GM21390 (cell line): ENCODE data around the gene KIF21B.
"Not testable (repeated sequence)": the region's sequence is repeated elsewhere in the genome, so short reads cannot be mapped to it uniquely, and the experiment has no call there.

ENCODE experiments used
- ATAC-seq: cut with Tn5 transposase; IDR thresholded peaks from one replicate; pipeline ENCODE4 v1.9.1; 2021; ENCODE audit not compliant: unreplicated experiment

Gene KIF21B

DNA sequence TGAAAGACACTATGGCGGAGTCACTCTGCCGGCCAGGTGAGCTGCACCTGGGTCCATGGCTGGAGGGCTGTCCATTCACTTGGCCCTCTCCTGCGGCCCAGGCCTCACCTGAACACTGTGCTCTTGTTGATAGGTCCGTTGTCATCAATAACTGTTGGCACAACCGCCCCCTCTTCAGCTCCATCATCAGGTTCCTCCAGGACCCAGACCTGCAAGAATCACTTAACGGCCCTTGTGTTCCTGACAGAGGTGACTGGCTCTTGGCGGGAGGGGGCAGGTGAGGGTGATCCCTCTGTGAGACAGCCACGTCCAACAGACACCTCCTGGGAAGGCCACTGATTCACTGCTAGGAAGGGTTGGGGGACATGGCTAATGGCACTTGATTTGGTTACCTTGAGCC lies 73.9 kb downstream of the KIF21B start:
- ATAC-seq: no peak

DNA sequence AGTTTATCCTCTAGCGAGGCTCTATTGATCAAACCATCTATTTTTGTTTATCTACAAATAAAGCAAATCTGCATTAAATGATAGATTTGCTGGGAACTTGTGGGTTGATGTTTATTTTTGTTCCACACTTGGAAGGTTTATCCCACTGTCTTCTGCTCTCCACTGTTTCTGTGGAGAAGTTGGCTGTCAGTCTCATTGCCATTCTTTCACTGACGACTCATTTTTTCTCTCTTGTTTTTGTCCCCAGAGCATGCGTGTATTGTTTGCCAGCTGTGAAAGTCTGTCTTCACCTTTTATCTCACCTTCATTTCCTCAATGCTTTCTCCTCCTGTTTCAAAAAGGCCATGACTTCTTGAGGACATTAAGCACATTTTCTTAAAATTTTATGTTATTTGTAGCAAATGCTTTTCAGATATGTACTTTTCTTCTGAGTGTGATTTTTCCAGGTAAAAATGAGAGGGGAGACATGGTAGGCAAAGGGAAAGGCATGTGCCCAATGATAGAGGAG lies 76.4 kb downstream of the KIF21B start:
- ATAC-seq: no peak

DNA sequence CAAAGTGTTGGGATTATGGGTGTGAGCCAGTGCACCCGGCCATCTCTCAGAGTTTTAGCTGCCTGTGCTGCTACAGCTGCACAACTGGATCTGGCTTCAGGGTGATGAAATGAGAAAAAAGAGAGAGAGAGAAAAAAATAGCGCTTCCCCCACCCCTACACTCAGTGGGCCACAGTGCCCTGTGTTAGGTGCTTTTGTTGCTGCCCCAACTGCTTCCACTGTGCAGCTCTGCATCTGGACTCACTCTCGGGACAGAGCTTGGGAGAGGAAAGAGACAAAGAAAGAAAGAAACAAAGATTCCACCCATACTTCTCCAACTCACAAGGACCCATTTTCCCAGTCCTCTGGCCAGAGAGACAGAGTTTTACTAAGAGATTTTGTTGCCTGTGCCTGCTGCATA lies 78.4 kb downstream of the KIF21B start:
- ATAC-seq: no peak

DNA sequence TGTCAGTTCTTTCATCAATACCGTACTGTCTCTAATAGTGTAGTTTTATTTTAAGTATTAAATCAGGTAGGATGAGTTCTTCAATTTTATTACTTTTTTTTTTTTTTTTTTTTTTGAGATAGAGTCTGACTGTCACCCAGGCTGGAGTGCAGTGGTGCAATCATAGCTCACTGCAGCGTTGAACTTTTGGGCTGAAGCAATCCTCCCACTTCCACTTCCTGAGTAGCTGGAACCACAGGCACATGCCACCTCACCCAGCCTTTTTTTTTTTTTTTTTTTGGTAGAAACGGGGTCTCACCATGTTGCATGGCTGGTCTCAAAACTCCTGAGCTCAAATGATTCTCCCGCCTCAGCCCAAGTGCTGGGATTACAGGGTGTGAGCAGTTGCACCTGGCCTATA lies 84.6 kb downstream of the KIF21B start:
- no peak for ATAC-seq

DNA sequence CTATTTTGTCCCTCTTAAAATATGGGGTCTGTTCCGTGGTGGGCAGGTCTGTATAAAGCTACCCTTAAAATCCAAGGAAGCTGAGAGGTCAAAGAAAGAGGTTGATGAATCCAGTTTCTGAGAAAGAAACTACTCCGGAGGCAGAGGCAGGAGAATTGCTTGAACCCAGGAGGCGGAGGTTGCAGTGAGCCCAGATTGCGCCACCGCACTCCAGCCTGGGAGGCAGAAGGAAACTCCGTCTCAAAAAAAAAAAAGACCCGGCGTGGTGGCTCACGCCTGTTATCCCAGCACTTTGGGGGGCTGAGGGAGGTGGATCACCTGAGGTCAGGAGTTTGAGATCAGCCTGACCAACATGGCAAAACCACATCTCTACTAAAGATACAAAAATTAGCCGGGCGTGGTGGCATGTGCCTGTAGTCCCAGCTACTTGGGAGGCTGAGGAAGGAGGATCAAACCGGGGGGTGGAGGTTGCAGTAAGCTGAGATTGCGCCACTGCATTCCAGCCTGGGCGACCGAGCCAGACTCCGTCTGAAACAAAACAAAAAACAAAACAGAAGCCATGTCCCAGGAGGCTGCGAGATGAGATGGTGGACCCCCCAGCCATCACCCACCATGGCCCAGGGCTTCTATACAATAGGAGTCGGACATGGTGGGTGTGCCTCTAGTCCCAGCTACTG lies 88.1 kb downstream of the KIF21B start:
- not testable (repeated sequence) for ATAC-seq

- no peak for ATAC-seq
Measured at GRCh38 chr1:200934676-200935245, 88.8 kb downstream of the KIF21B start.

- no peak for ATAC-seq
Measured at GRCh38 chr1:200931776-200932175, 91.7 kb downstream of the KIF21B start.

DNA sequence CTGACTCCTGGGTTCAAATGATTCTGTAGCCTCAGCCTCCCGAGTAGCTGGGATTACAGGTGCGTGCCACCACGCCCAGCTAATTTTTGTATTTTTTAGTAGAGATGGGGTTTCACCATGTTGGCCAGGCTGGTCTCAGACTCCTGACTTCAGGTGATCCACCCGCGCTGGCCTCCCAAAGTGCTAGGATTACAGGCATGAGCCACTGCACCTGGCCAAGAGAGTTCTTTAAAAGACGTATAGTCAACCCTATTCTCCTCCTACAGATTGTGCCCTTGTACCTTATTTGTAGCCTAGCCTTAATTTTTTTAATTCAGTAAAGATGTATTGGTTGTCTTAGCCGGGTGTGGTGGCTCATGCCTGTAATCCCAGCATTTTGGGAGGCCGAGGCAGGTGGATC lies 93.2 kb downstream of the KIF21B start:
- not testable (repeated sequence) for ATAC-seq

GRCh38 chr1:200929530-200930278 lies 93.8 kb downstream of the KIF21B start:
- no peak for ATAC-seq

DNA sequence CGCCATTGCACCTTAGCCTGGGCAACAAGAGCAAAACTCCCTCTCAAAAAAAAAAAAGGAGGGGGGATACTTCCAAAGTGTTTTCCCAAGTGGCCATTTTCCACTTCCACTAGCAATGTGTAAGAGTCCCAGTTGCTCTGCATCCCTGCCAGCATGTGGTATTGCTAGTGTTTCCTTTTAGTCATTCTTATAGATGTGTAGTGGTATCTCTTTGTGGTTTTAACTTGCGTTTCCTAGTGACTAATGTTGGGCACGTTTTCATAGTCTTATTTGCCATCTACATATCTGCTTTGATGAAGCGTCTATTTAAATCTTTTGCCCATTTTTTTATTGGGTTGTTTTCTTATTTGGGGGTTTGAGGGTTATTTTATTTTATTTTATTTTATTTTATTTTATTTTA lies 97.7 kb downstream of the KIF21B start:
- ATAC-seq: no peak

DNA sequence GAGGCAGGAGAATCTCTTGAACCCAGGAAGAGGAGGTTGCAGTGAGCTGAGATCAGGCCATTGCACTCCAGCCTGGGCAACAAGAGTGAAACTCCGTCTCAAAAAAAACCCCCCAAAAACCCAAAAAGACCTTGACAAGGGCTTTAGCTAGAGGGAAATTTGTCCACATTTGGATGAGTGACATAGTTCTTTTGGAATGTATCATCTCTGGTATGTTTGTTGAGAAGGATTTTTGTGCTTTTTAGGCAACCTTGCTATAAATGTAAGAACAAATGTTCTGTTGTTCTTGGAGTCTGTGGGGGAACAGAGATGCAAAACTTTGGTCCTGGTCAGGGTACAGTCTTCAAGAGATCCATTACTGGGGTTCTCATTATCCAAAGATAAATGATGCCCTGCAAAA lies 99.9 kb downstream of the KIF21B start:
- ATAC-seq: no peak

DNA sequence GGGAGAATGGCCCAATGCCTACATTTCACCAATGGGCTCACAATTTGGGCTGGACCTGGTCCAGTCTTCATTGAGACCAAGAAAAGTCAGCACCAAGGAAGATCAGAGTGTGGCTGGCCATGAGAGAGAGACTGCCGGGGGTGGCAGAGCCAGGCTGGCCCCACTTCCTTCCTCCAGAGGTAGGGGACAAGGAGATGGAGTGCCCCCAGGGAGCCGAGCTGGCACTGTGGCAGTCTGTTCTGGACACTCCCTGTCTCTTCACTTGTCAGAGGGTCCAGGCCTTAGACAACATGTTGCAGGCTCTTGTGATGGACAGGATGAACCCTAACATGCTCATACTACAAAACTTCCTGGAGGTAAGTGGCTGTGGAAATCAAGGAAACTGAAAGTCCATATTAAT lies 101.1 kb downstream of the KIF21B start:
- no peak for ATAC-seq

DNA sequence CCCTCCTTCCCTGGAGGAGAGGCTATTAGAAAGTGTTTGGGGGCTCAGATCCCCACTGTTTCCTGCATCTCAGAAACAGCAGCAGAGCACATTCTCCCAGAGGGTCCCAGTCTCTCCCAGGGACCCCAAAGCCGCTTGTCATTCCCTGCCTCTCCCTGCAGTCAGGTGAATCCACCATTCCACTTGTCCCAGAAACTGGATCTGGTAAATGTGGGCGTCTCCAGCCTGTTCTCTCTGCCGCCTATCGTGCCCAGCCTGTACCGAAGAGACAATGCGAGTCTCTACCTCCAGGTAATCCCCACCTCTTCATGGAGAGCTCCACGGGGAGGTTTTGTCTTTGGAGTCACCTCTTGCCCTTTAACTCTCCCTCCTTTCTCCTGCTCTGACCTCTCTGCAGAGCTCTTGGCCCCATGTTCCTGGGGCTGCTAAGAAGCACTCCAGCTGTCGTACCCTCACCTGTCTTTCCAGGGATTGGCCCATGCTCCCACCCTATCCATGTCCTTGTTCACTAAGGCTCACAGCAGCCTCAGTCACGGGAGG lies 101.9 kb downstream of the KIF21B start:
- no peak for ATAC-seq
